ENCODE measurements around the gene RSAD1. TPM values are rescaled to one million over a fixed set of nuclear protein-coding genes. Genes with fewer than 3 reads are reported as not detected.
"Not testable (repeated sequence)": the region's sequence is repeated elsewhere in the genome, so short reads cannot be mapped to it uniquely, and the experiment has no call there.

Gene RSAD1
- total RNA-seq, 1 donor from 2014 or later = 55.9 TPM

DNA sequence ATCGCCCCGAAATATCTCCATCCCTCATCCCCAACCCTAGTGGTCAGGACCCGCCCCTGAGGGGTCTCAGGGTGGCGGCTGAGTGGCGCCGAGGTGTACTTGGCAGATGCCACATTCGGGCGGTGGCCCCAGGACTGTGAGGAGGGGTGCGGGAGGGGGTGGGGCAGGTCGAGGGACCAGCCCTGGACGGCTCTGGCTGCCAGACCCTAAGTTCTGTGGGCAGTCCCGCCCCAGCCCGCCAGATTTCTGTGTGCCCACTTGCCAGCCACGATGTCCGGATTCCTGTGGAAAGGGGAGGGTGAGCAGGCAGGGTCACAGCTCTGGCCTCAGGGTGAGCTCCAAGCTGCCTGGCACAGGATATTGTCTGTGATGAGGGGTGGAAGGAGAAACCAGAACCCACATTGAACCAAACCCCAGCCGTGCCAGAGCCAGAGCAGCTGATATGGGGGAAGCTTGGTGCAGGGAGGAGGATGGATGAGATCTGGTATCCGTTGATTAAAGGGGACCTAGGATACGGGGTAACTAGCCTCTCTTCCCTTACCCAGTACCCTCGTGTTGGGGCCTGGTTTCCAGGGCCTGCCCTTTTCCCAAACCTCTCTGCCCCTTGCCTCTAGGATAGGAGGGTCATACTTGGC, 8.9 kb upstream of the RSAD1 start:
- ATAC-seq = no peak
- intact Hi-C loops (cut with micrococcal nuclease) = no loop called here
- DNase-seq = no peak

GRCh38 chr17:50470426-50470825, 8.2 kb upstream of the RSAD1 start:
- intact Hi-C loops (cut with micrococcal nuclease) = no loop called here
- DNase-seq (no peak), ATAC-seq (no peak)

DNA sequence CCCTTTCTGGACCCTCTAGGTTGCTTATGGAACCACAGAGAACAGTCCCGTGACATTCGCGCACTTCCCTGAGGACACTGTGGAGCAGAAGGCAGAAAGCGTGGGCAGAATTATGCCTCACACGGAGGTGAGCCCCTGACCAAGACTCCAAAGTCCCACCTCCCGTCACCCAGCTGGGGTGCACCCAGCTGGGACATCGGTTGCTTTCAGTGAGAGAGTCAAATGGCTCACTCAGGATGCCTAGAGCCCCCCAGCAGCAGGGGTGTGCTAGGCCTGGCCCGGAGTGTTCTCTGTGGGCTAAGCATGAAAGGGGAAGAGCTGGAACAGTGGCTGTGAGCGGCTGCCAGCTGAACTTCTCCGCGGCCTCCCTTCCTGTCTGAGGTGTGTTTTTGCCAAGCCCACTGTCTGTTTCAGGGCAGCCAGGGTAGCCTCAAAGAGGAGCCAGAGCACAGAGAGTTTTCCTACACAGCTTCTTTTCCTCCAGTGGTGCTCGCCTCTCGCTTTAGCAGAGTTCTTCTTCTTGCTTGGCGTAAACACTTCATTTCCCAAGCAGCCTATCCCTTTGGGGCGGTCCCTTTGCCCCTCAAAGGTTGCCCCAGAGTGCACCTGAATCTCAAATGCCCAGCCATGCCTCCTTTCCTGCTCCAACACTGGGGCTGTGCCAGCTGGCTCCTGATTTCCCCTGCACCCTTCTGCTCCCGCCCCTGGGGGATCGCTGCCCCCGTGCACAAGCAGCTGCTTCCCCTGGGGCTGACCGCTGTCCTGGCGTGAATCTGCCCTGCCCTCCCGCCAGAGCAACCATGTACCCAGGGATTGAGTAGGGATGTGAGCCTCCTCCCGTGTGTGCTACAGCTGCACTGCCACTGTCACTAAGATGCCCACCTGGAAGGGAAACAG, 7.4 kb upstream of the RSAD1 start:
- intact Hi-C loops (cut with micrococcal nuclease) = no loop called here
- DNase-seq (no peak), ATAC-seq (no peak)

- ATAC-seq (no peak), DNase-seq (no peak)
- intact Hi-C loops (cut with micrococcal nuclease) = no loop called here
Measured at GRCh38 chr17:50472286-50472685, 6.4 kb upstream of the RSAD1 start.

DNA sequence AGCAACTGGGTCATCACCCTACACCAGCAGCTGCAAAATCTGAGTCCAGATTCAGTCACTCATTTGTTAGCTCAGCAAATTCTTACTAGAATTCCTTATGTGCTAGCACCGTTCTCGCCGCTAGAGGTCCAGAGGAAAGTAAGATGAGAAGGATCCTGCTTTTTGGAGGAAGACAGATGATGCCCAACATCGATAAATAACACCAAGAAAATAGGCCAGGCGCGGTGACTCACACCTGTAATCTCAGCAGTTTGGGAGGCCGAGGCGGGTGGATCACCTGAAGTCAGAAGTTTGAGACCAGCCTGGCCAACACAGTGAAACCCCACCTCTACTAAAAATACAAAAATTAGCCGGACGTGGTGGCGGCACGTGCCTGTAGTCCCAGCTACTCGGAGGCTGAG, 5.9 kb upstream of the RSAD1 start:
- DNase-seq; ATAC-seq; intact Hi-C loops (cut with micrococcal nuclease): not testable (repeated sequence)

DNA sequence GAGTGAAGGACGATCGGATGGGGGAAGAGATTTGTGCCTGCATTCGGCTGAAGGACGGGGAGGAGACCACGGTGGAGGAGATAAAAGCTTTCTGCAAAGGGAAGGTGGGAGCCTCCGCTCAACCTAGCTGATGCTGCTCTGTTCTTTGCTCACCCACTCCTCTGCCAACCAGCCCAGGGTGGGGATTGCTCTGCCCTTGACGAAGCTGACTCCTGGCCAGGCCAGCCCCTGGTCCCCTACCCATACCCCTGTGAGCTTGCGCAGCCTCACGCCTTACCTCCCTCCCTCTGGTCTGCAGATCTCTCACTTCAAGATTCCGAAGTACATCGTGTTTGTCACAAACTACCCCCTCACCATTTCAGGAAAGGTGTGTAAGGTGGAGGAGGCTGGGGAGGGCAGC, 4.8 kb upstream of the RSAD1 start:
- ATAC-seq (no peak), DNase-seq (no peak)
- intact Hi-C loops (cut with micrococcal nuclease) = no loop called here

- DNase-seq (no peak), ATAC-seq (no peak)
- intact Hi-C loops (cut with micrococcal nuclease) = no loop called here
Measured at GRCh38 chr17:50474523-50474922, 4.1 kb upstream of the RSAD1 start.

- ATAC-seq (no peak), DNase-seq (no peak)
- intact Hi-C loops (cut with micrococcal nuclease) = no loop called here
Measured at GRCh38 chr17:50475362-50475761, 3.3 kb upstream of the RSAD1 start.

DNA sequence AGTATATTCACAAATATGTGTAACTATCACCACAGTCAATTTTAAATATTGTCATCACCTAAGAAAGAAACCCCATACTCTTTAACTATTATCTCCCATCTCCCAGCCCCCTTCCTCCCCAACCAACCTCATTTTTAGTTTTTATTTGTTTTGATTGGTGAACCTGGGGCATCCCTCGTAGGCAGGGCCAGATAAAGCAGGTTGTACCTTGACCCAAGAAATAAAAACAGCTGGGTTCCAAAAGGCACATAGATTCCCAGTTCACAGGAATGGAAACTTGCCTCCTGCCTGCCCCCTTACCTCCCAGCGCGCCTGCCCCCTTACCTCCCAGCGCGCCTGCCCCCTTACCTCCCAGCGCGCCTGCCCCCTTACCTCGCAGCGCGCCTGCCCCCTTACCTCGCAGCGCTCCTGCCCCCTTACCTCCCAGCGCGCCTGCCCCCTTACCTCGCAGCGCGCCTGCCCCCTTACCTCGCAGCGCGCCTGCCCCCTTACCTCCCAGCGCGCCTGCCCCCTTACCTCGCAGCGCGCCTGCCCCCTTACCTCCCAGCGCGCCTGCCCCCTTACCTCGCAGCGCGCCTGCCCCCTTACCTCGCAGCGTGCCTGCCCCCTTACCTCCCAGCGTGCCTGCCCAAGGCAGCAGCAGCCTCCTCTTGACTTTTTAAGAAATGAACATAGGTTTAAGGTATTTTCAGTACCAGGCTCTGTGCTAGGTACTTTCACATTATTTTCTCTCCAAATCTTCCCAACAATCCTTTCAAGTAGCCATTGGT, 2.7 kb upstream of the RSAD1 start:
- ATAC-seq; intact Hi-C loops (cut with micrococcal nuclease); DNase-seq: not testable (repeated sequence)

DNA sequence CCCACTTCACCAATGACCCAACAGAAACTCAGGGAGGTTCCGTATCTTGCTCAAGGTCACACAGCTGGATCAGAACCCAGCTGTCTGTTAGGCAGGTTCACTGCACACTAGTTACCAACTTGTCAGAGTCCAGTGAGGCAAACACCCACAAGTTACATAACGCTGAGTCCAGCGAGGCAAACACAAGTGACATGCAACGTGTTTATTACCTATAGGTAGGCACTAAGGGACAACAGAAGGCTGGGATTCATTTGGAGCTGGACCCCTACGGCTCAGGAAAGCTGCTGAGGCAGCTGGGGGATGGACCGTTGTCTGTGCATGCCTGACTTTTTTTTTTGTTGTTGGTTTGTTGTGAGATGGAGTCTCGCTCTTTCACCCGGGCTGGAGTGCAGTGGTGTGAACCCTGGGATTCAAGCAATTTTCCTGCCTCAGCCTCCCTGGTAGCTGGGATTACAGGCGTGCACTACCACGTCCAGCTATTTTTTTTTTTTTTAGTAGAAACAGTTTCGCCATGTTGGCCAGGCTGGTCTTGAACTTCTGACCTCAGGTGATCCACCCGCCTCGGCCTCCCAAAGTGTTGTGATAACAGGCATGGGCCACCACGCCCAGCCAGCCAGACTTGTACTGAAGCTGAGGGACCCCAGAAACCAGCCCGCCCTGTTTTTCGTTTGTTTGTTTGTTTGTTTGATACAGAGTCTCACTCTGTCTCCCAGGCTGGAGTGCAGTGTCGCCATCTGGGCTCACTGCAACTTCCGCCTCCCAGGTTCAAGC, 1.9 kb upstream of the RSAD1 start:
- ATAC-seq = no peak
- intact Hi-C loops (cut with micrococcal nuclease) = no loop called here
- no peak for DNase-seq

- ATAC-seq (no peak), DNase-seq (no peak)
- intact Hi-C loops (cut with micrococcal nuclease) = no loop called here
Measured at GRCh38 chr17:50477976-50478375, 684 bp upstream of the RSAD1 start.

- intact Hi-C loops (cut with micrococcal nuclease) = loop anchor here (5.0 to 10.0 kb wide), 2 partner anchors 63 to 145 kb away; no protein-coding TSS in a partner anchor
- ATAC-seq = peak; percentile 62
- DNase-seq = peak; percentile 82
Measured at GRCh38 chr17:50479522-50480141, 972 bp downstream of the RSAD1 start.

DNA sequence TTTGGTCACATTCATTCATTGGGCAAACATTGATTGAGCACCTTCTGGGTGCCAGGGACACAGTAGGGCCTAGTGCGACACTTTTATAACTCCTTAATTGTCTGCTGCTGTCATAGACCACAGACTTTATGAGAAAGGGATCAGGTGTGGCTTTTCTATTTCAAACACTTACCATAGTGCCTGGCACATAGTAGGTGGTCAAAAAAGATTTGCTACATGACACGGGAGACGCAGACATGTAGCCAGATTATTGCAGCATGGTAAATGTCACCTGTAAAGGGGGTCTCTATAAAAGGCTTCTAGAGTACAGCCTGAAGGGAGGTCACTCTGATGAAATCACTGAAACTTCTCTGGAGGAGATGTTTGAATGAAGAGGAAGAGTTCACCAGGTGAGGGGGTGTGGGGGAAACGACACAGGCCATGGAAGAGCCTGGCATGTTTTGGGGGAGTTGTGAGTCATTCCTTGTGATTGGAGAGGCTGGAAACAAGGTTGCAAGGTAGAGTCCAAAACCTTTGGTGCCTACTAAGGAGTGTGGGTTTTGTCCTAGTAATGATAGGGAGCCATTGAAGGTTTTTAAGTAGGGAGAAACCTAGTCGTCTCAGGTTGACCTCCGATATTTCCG, 1.6 kb downstream of the RSAD1 start:
- DNase-seq = no peak
- no peak for ATAC-seq
- intact Hi-C loops (cut with micrococcal nuclease) = loop anchor here (5.0 to 10.0 kb wide), 2 partner anchors 62 to 145 kb away; no protein-coding TSS in a partner anchor

DNA sequence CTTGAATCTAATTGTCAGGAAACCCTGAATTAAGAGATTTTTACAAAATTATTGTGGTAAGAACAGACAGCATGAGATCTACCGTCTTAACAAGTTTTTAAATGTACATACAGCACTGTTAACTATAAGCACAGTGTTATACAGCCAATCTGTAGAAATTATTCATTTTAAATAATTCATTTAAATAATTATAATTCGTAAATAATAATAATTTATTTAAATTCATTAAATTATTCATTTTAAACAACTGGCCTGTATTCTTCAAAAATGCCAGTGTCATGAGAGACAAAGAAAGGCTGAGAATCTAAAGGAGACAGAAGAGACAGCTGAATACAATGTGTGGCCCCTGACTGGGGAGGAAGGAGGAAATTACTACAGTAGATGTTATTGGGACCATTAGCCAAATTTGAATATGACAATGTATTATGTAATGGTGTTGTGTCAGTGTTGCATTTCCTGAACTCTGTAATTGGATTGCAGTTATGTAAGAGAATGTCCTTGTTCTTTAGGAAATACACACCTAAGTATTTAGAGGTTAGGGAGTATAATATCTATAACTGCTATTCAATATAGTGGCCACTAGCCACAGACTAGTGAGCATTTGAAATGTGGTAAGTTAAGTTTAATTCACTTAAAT, 2.3 kb downstream of the RSAD1 start:
- intact Hi-C loops (cut with micrococcal nuclease) = loop anchor here (5.0 to 10.0 kb wide), 2 partner anchors 61 to 144 kb away; no protein-coding TSS in a partner anchor
- DNase-seq (no peak), ATAC-seq (no peak)

GRCh38 chr17:50481648-50482047, 3.0 kb downstream of the RSAD1 start:
- ATAC-seq (no peak), DNase-seq (no peak)
- intact Hi-C loops (cut with micrococcal nuclease) = loop anchor here (5.0 to 10.0 kb wide), 2 partner anchors 61 to 143 kb away; no protein-coding TSS in a partner anchor

- ATAC-seq = no peak
- no peak for DNase-seq
- intact Hi-C loops (cut with micrococcal nuclease) = loop anchor here (5.0 to 10.0 kb wide), 2 partner anchors 60 to 143 kb away; no protein-coding TSS in a partner anchor
Measured at GRCh38 chr17:50482110-50482509, 3.5 kb downstream of the RSAD1 start.

- intact Hi-C loops (cut with micrococcal nuclease) = loop anchor here (5.0 to 10.0 kb wide), 2 partner anchors 60 to 142 kb away; no protein-coding TSS in a partner anchor
- ATAC-seq (peak; percentile 64), DNase-seq (peak; percentile 95)
Measured at GRCh38 chr17:50482516-50482915, 3.9 kb downstream of the RSAD1 start.

Measured in left ventricle myocardium superior (tissue), 1 donor.